Heart right ventricle (tissue), 16 donors: ENCODE measurements around the gene NFAT5. TPM values are rescaled to one million over a fixed set of nuclear protein-coding genes. Genes with fewer than 3 reads are reported as not detected.

ENCODE experiments used
- ATAC-seq, 8 donors: fragments of 200-7000 bp; cut with Tn5 transposase; one replicate each; pipeline ENCODE4 v1.9.1; 2020; ENCODE audit warnings: mild to moderate bottlenecking in 8 of 8, moderate library complexity in 8 of 8, moderate number of reproducible peaks in 1 of 8
- DNase-seq, 2 donors: peaks; one replicate each; pipeline ENCODE4 v3.0.0-alpha.2; 2020
- H3K27ac ChIP-seq, 10 donors: fragments of 200-600 bp; sonication (generic) in 2 of 10; one replicate each; pipeline versions ENCODE4 v1.5.0 to v1.8.0; 2020 to 2022; ENCODE audit warnings: mild to moderate bottlenecking in 3 of 10
- H3K27me3 ChIP-seq, 7 donors: fragments of 200-600 bp; one replicate each; pipeline ENCODE4 v1.8.0; 2021 to 2022; ENCODE audit warnings: mild to moderate bottlenecking in 2 of 7
- H3K36me3 ChIP-seq, 9 donors: fragments of 200-600 bp; sonication (generic) in 1 of 9; one replicate each; pipeline versions ENCODE4 v1.5.0 to v1.8.0; 2020 to 2022; ENCODE audit warnings: mild to moderate bottlenecking in 2 of 9
- H3K4me1 ChIP-seq, 9 donors: fragments of 200-600 bp; sonication (generic) in 1 of 9; one replicate each; pipeline versions ENCODE4 v1.5.0 to v1.8.0; 2020 to 2022; ENCODE audit warnings: mild to moderate bottlenecking in 4 of 9
- H3K4me3 ChIP-seq, 10 donors: fragments of 200-600 bp; sonication (generic) in 2 of 10; one replicate each; pipeline versions ENCODE4 v1.5.0 to v1.8.0; 2020 to 2022; ENCODE audit warnings: mild to moderate bottlenecking in 7 of 10, moderate library complexity in 2 of 10
- H3K9me3 ChIP-seq, 11 donors: fragments of 200-600 bp in 10 of 11; sonication (generic) in 2 of 11; one replicate each; pipeline versions ENCODE4 v1.5.0 to v1.8.0; 2013 to 2022; ENCODE audit warnings: mild to moderate bottlenecking in 2 of 11, control low read depth in 1 of 11, moderate library complexity in 1 of 11
- CTCF ChIP-seq, 9 donors: fragments of 200-600 bp; sonication (generic) in 2 of 9; IDR thresholded peaks; one replicate each; pipeline versions ENCODE4 v1.5.0 to v1.8.0; 2021 to 2022; ENCODE audit warnings: antibody characterized with exemption in 9 of 9, mild to moderate bottlenecking in 5 of 9, moderate library complexity in 1 of 9
- WGBS, 2 donors: extraction: QIAGEN DNeasy Blood & Tissue Kit; methylation state at CpG; one replicate each; pipeline ENCODE4 v1.1.7; 2013; ENCODE audit warnings: inconsistent platforms in 1 of 2; 5-methylcytosine and 5-hydroxymethylcytosine counted together
- intact Hi-C, 10 donors: fragments of 100-400 bp; cut with DNase I; formaldehyde crosslinking; loops; one replicate each; pipeline versions ENCODE4 v1.11.1 to v1.14.2; 2022
- polyA plus RNA-seq, 2 donors: library from polyadenylated mRNA; stranded (reverse); fragments of 200-250 nt; gene quantifications; one replicate each; pipeline ENCODE4 v1.2.3, GENCODE V29; 2013
- total RNA-seq, 10 donors: library from RNA; stranded (reverse); fragmentation: NEBNext Ultra II Directional in 3 of 10; extraction: Animal tissue kit (Norgen Biotek cat#: 25700) in 3 of 10; gene quantifications; one replicate each; pipeline versions ENCODE4 v1.2.1 to v1.2.4, GENCODE V29; 2021 to 2023
- donor health status: Arrhythmogenic right ventricular cardiomyopathy.
- donor health status: ischemic (EF 13 %, LVEDD 7.1; RV severe dilation, severe dysfunction).
- donor health status: healthy with polysubstance abuse.
- donor health status: DM: no; HTN: yes; CAD: no.
- donor health status: DM: no; HTN: no; CAD: no.
- donor health status: ischemic (EF 25% LVEDD 6.9; RV normal size, moderate dysfunction).
- donor health status: ischemic (EF 25% LVEDD 5.7; RV mildly dilated, moderate dysfunction).
- donor health status: healthy.
- donor health status: DM: yes; HTN: yes; CAD: no.
- donor health status: Ischemic cardiomyopathy.
- donor health status: ischemic (EF 35%, LVEDD 5.7; RV mildly dilated, moderate dysfunction).
- donor health status: nonischemic (EF 11% LVEDD 7.7; RV severe dilation, severe dysfunction).
- donor health status: DM: yes; HTN: yes; CAD: no.
- donor health status: PGD.
- donor health status: ischemic (EF 29% LVEDD 5.4; RV normal size, mild dysfunction).
- donor health status: nonischemic (EF 23%, LVEDD 6.1; RV moderate dilation, normal function).

Gene NFAT5
- total and polyA plus RNA-seq, 12 donors: 1.7 to 23.7 (median 20.8) TPM

- no peak overlapping the region for H3K4me3 ChIP-seq
- no peaks in the 10 kb centered on the region for H3K36me3 ChIP-seq
- H3K27me3 ChIP-seq: peaks cover 0 to 7% (median 0%) of the 10 kb centered on the region in 7 donors
- intact Hi-C loops: no loop called here
- no peak for DNase-seq
- no peak overlapping the region for H3K27ac ChIP-seq
- no peak for TF ChIP-seq CTCF (IDR thresholded peaks at IDR 0.05)
- H3K4me1 ChIP-seq: no peaks in the 10 kb centered on the region
- ATAC-seq: no peak
- 95% methylated on average over 5 of the region's 5 CpGs for WGBS, 2 donors
- no peaks in the 10 kb centered on the region for H3K9me3 ChIP-seq
These were observed 43.7 kb upstream of the NFAT5 start for GRCh38 chr16:69522041-69522578.

GRCh38 chr16:69522732-69523404 is 42.9 kb upstream of the NFAT5 start:
- Histone ChIP-seq H3K4me3 (no peak overlapping the region), H3K27ac (no peak overlapping the region), H3K36me3 (no peaks in the 10 kb centered on the region), H3K27me3 (peaks cover 0 to 7% (median 0%) of the 10 kb centered on the region in 7 donors), H3K4me1 (no peaks in the 10 kb centered on the region), H3K9me3 (no peaks in the 10 kb centered on the region)
- no peak for ATAC-seq
- intact Hi-C loops: no loop called here
- TF ChIP-seq CTCF (IDR thresholded peaks at IDR 0.05): no peak
- DNase-seq: no peak
- 94 to 96% methylated on average over 7 of the region's 7 CpGs for WGBS, 2 donors

- DNase-seq (no peak), ATAC-seq (no peak)
- H3K27me3 ChIP-seq: peaks cover 0 to 7% (median 0%) of the 10 kb centered on the region in 7 donors
- H3K9me3 ChIP-seq: no peaks in the 10 kb centered on the region
- WGBS, 2 donors: 91 to 92% methylated on average over 13 of the region's 13 CpGs
- no peaks in the 10 kb centered on the region for H3K4me1 ChIP-seq
- H3K27ac ChIP-seq: no peak overlapping the region
- TF ChIP-seq CTCF (IDR thresholded peaks at IDR 0.05): no peak
- intact Hi-C loops: no loop called here
- H3K36me3 ChIP-seq: no peaks in the 10 kb centered on the region
- H3K4me3 ChIP-seq: no peak overlapping the region
These were observed 42.0 kb upstream of the NFAT5 start for GRCh38 chr16:69523566-69524305.

- WGBS, 2 donors: 87 to 93% methylated on average over 11 of the region's 11 CpGs
- peaks cover 0 to 3% (median 0%) of the 10 kb centered on the region in 7 donors for H3K27me3 ChIP-seq
- H3K4me1 ChIP-seq: peaks cover 0 to 22% (median 3%) of the 10 kb centered on the region in 9 donors
- DNase-seq (no peak), ATAC-seq (no peak)
- H3K36me3 ChIP-seq: no peaks in the 10 kb centered on the region
- intact Hi-C loops: no loop called here
- no peak for TF ChIP-seq CTCF (IDR thresholded peaks at IDR 0.05)
- H3K9me3 ChIP-seq: no peaks in the 10 kb centered on the region
- no peak overlapping the region for H3K4me3 ChIP-seq
- no peak overlapping the region for H3K27ac ChIP-seq
These were observed 38.7 kb upstream of the NFAT5 start for GRCh38 chr16:69526831-69527655.
